Cardiac fibroblast (primary cell): Measurements from ENCODE around the gene NF2.
A peak's percentile ranks its signal among the peaks of the same experiment; 100 is the strongest.

Experiments
- DNase-seq, 2 donors: peaks; one replicate each; pipeline versions ENCODE4 v3.0.0 to v3.0.0-alpha.2; 2010; ENCODE audit warnings: low read depth in 2 of 2
- H3K4me3 ChIP-seq, 2 donors: replicated peaks in 1 of 2; 1 replicate in 1 of 2; 2 replicates in 1 of 2; pipeline ENCODE4 v1.5.1; 2011; ENCODE audit warnings: low read depth in 2 of 2, low read length in 2 of 2, mild to moderate bottlenecking in 2 of 2, moderate library complexity in 1 of 2
- CTCF ChIP-seq: IDR thresholded peaks from one replicate; pipeline ENCODE4 v1.5.1; 2011; ENCODE audit warnings: low read depth, mild to moderate bottlenecking, low read length, inconsistent platforms

Gene NF2

GRCh38 chr22:29700206-29700899 lies 96.9 kb downstream of the NF2 start:
- no peak overlapping the region for H3K4me3 ChIP-seq

GRCh38 chr22:29700900-29701154 lies 97.4 kb downstream of the NF2 start:
- no peak for DNase-seq
- TF ChIP-seq CTCF, result no peak
- no peak overlapping the region for H3K4me3 ChIP-seq

More at GRCh38 chr22:29700206-29700899, 96.9 kb downstream of the NF2 start:
- TF ChIP-seq CTCF, result no peak
- DNase-seq, result no peak

GRCh38 chr22:29701155-29701999 lies 97.9 kb downstream of the NF2 start:
- DNase-seq, result peak; percentile 18 to 33
- peak; percentile 19 for TF ChIP-seq CTCF
- no peak overlapping the region for H3K4me3 ChIP-seq

- H3K4me3 ChIP-seq, result no peak overlapping the region
- TF ChIP-seq CTCF, result peak; percentile 14
- DNase-seq, result peak in 1 of 2 donors; percentile 8
Measured at GRCh38 chr22:29702000-29702930, 98.8 kb downstream of the NF2 start.

- H3K4me3 ChIP-seq, result no peak overlapping the region
- no peak for TF ChIP-seq CTCF
Measured at GRCh38 chr22:29702931-29703501, 99.6 kb downstream of the NF2 start.

GRCh38 chr22:29703569-29704195 lies 100.2 kb downstream of the NF2 start:
- H3K4me3 ChIP-seq, result no peak overlapping the region
- DNase-seq, result no peak
- TF ChIP-seq CTCF, result no peak

More at GRCh38 chr22:29702931-29703501, 99.6 kb downstream of the NF2 start:
- no peak for DNase-seq
